ENCODE data around the gene SLC35F2. TPM values are rescaled to one million over a fixed set of nuclear protein-coding genes. Genes with fewer than 3 reads are reported as not detected.
"Not testable (repeated sequence)": the region's sequence is repeated elsewhere in the genome, so short reads cannot be mapped to it uniquely, and the experiment has no call there.

The SLC35F2 gene
- total and polyA plus RNA-seq, 9 donors: 3.7 to 20.8 (median 7.9) TPM

DNA sequence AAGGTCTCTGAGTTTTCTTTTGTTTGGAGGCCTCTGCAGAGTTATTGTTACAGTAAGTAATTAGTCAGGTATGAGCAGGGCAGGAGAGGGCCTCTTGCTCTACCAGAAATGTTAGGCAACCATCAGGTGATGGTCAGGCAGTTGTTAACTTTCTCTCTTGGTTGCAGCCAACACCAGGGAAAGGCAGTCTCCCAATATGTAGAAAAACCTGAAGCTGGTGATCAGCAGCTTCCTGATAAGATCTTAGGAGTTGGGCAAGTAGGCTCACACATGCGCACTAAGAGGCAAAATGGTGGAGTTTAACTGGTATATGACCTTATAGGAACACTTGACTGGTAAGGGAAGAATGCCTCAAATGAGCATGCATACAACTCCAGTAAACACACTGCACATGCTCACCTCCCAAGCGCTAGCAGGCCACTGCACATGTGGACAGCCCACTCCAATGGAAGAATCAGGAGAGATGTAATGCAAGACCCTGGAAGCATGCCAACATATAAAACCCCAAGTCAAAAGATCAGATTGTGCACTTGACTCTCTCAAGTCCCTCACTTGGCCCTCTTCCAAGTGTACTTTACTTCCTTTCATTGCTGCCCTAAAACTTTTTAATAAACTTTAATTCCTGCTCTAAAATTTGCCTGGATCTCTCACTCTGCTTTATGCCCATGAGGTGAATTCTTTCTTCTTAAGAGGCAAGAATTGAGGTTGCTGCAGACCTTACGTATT is 23.7 kb upstream of the SLC35F2 start:
- H3K27me3 ChIP-seq: no peaks in the 10 kb centered on the region
- no peak for DNase-seq
- no peaks in the 10 kb centered on the region for H3K36me3 ChIP-seq
- H3K27ac ChIP-seq: no peak overlapping the region
- peaks cover 0 to 3% of the 10 kb centered on the region in 2 donors for H3K9me3 ChIP-seq
- H3K4me3 ChIP-seq: no peak overlapping the region
- intact Hi-C loops (cut with DNase I): no loop called here
- no peaks in the 10 kb centered on the region for H3K4me1 ChIP-seq (ENCODE audit: insufficient read depth)
- WGBS, 3 donors: 95 to 98% (median 97%) methylated on average over 3 of the region's 3 CpGs
- no peak for TF ChIP-seq EP300 (IDR thresholded peaks at IDR 0.05)
- no peak for TF ChIP-seq POLR2A (IDR thresholded peaks at IDR 0.05)
- TF ChIP-seq, protein P1, sequence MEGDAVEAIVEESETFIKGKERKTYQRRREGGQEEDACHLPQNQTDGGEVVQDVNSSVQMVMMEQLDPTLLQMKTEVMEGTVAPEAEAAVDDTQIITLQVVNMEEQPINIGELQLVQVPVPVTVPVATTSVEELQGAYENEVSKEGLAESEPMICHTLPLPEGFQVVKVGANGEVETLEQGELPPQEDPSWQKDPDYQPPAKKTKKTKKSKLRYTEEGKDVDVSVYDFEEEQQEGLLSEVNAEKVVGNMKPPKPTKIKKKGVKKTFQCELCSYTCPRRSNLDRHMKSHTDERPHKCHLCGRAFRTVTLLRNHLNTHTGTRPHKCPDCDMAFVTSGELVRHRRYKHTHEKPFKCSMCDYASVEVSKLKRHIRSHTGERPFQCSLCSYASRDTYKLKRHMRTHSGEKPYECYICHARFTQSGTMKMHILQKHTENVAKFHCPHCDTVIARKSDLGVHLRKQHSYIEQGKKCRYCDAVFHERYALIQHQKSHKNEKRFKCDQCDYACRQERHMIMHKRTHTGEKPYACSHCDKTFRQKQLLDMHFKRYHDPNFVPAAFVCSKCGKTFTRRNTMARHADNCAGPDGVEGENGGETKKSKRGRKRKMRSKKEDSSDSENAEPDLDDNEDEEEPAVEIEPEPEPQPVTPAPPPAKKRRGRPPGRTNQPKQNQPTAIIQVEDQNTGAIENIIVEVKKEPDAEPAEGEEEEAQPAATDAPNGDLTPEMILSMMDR (IDR thresholded peaks at IDR 0.05): no peak

DNA sequence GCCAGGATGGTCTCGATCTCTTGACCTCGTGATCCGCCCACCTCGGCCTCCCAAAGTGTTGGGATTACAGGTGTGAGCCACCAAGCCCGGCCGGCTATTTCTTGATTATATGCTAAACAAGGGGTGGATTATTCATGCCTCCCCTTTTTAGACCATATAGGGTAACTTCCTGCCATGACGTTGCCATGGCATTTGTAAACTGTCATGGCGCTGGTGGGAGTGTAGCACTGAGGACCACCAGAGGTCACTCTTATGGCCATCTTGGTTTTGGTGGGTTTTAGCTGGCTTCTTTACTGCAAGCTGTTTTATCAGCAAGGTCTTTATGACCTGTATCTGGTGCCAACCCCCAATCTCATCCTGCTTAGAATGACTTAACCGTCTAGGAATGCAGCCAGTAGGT is 22.9 kb upstream of the SLC35F2 start:
- H3K4me3 ChIP-seq; H3K27me3 ChIP-seq; H3K4me1 ChIP-seq (ENCODE audit: insufficient read depth); intact Hi-C loops (cut with DNase I); H3K27ac ChIP-seq; DNase-seq; H3K9me3 ChIP-seq; H3K36me3 ChIP-seq: not testable (repeated sequence)
- WGBS, 3 donors: 89 to 92% (median 89%) methylated on average over 9 of the region's 9 CpGs

DNA sequence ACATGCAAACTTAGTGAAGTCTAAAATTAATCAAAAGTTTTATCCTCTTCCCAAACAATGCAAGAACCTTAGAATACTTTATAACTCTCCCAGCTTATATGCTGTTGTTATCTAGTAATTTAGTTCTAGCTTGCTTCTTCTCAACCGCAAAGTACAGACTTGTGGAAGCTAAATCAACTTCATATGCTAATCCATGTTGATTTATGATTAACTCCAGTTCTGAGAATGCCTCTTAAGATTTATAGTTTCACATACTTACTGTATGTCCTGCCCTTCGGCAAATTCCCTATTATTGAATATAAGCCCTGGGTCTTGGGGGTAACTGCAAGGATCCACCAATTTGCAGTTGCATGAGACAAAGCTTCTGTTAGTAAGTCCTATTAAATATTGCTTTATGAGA is 17.6 kb upstream of the SLC35F2 start:
- intact Hi-C loops (cut with DNase I): no loop called here
- Histone ChIP-seq H3K4me3 (no peak overlapping the region), H3K27me3 (no peaks in the 10 kb centered on the region), H3K27ac (no peak overlapping the region), H3K9me3 (peaks cover 0 to 3% of the 10 kb centered on the region in 2 donors), H3K36me3 (no peaks in the 10 kb centered on the region), H3K4me1 (ENCODE audit: insufficient read depth) (no peaks in the 10 kb centered on the region)
- DNase-seq: no peak
- TF ChIP-seq, protein P1 (IDR thresholded peaks at IDR 0.05): no peak
- no peak for TF ChIP-seq EP300 (IDR thresholded peaks at IDR 0.05)
- no peak for TF ChIP-seq POLR2A (IDR thresholded peaks at IDR 0.05)
- WGBS, 3 donors: 66 to 77% (median 72%) methylated on average over 2 of the region's 2 CpGs

DNA sequence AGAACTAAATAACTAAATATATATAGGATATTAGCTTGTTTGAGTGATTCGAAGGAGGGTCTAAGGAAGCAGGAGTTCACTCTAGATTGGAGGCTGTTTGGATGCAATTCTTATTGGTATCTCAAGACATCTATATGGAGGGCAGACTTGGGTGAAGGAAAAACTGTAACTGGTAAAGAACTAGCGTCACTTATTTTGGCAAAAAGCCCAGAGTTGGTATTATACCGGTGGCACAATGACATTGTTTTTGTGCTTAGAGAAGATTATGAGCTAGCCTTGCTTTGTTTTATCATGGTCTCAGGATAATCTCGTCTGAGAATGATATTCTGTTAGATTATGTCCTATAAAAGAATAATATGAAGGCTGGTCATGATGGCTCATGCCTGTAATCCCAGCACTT is 6.0 kb upstream of the SLC35F2 start:
- 62 to 70% (median 70%) methylated on average over 4 of the region's 4 CpGs for WGBS, 3 donors
- H3K9me3 ChIP-seq: no peaks in the 10 kb centered on the region
- H3K27me3 ChIP-seq: no peaks in the 10 kb centered on the region
- no peak overlapping the region for H3K4me3 ChIP-seq
- no peak for DNase-seq
- no peak for TF ChIP-seq POLR2A (IDR thresholded peaks at IDR 0.05)
- no peak for TF ChIP-seq EP300 (IDR thresholded peaks at IDR 0.05)
- TF ChIP-seq, protein P1 (IDR thresholded peaks at IDR 0.05): no peak
- intact Hi-C loops (cut with DNase I): no loop called here
- H3K4me1 ChIP-seq (ENCODE audit: insufficient read depth): no peaks in the 10 kb centered on the region
- no peaks in the 10 kb centered on the region for H3K36me3 ChIP-seq
- no peak overlapping the region for H3K27ac ChIP-seq

DNA sequence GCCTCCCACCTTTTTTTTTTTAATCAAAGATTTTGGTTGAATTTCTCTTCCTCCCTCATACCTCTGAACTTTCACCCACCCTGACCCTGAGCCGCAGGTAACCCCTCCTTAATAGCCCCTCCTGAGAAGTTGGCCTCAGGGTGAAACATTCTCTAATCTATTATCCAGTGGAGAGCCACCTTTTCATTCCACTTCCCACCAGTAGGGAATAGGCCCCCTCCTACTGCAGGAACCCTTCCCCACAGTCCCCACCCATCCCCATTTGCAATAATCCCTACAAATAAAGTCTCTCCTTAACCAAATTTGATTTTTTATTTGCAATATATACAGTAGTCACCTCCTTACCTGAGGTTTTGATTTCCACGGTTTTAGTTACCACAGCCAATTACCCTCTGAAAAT is 2.1 kb upstream of the SLC35F2 start:
- 68 to 72% (median 71%) methylated on average over 2 of the region's 2 CpGs for WGBS, 3 donors
- intact Hi-C loops (cut with DNase I): no loop called here
- Histone ChIP-seq H3K4me3 (no peak overlapping the region), H3K36me3 (no peaks in the 10 kb centered on the region), H3K27ac (no peak overlapping the region), H3K4me1 (ENCODE audit: insufficient read depth) (peaks cover 1% of the 10 kb centered on the region), H3K27me3 (no peaks in the 10 kb centered on the region), H3K9me3 (no peaks in the 10 kb centered on the region)
- no peak for TF ChIP-seq POLR2A (IDR thresholded peaks at IDR 0.05)
- TF ChIP-seq, protein P1 (IDR thresholded peaks at IDR 0.05): no peak
- TF ChIP-seq EP300 (IDR thresholded peaks at IDR 0.05): no peak
- no peak for DNase-seq

DNA sequence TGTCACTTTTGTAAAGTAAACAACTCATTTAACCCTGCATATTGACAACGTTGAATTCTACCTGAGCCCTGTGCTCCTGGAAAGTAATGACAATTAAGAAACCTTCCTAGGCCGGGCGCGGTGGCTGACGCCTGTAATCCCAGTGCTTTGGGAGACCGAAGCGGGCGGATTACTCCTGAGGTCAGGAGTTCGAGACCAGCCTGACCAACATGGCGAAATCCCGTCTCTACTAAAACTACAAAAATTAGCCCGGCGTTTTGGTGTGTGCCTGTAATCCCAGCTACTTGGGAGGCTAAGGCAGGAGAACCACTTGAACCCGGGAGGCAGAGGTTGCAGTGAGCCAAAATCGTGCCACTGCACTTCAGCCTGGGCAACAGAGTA is 1.6 kb upstream of the SLC35F2 start:
- H3K4me1 ChIP-seq (ENCODE audit: insufficient read depth); H3K9me3 ChIP-seq; DNase-seq; H3K27ac ChIP-seq; intact Hi-C loops (cut with DNase I); H3K4me3 ChIP-seq; H3K27me3 ChIP-seq; H3K36me3 ChIP-seq: not testable (repeated sequence)
- 81 to 89% (median 82%) methylated on average over 15 of the region's 15 CpGs for WGBS, 3 donors

Measured in ovary (tissue), 9 donors.